HEK293 (cell line): ENCODE measurements around the gene RNF44.
A peak's percentile ranks its signal among the peaks of the same experiment; 100 is the strongest.

Source experiments
- AEBP2 ChIP-seq: fragments of 450-650 bp; formaldehyde crosslinking; IDR thresholded peaks from 2 replicates; pipeline ENCODE4 v1.5.1; 2016; ENCODE audit warnings: missing biosample characterization, missing genetic modification characterization, borderline replicate concordance
- CTCF ChIP-seq: fragments of 450-650 bp; formaldehyde crosslinking; IDR thresholded peaks from 2 replicates; pipeline ENCODE4 v1.5.1; 2016; ENCODE audit warnings: missing biosample characterization, missing genetic modification characterization
- GLIS2 ChIP-seq: fragments of 450-650 bp; formaldehyde crosslinking; IDR thresholded peaks from 2 replicates; pipeline ENCODE4 v1.5.1; 2016; ENCODE audit warnings: missing biosample characterization, missing genetic modification characterization
- KLF1 ChIP-seq: fragments of 450-650 bp; formaldehyde crosslinking; IDR thresholded peaks from 2 replicates; pipeline ENCODE4 v1.5.1; 2016; ENCODE audit warnings: missing biosample characterization, missing genetic modification characterization
- PATZ1 ChIP-seq: fragments of 450-650 bp; formaldehyde crosslinking; IDR thresholded peaks from 2 replicates; pipeline ENCODE4 v1.5.1; 2016; ENCODE audit warnings: missing biosample characterization, missing genetic modification characterization
- PRDM1 ChIP-seq: fragments of 450-650 bp; formaldehyde crosslinking; IDR thresholded peaks from 2 replicates; pipeline ENCODE4; 2016; ENCODE audit warnings: missing biosample characterization, missing genetic modification characterization
- PRDM2 ChIP-seq: fragments of 450-650 bp; formaldehyde crosslinking; IDR thresholded peaks from 2 replicates; pipeline ENCODE4 v1.5.1; 2016; ENCODE audit warnings: missing biosample characterization, missing genetic modification characterization, borderline replicate concordance
- SCRT2 ChIP-seq: fragments of 450-650 bp; formaldehyde crosslinking; IDR thresholded peaks from 2 replicates; pipeline ENCODE4 v1.5.1; 2016; ENCODE audit warnings: missing biosample characterization, missing genetic modification characterization
- WT1 ChIP-seq: fragments of 450-650 bp; formaldehyde crosslinking; IDR thresholded peaks from 2 replicates; pipeline ENCODE4 v1.5.1; 2016; ENCODE audit warnings: missing biosample characterization, missing genetic modification characterization
- YY2 ChIP-seq: fragments of 450-650 bp; formaldehyde crosslinking; IDR thresholded peaks from 2 replicates; pipeline ENCODE4 v1.5.1; 2016; ENCODE audit warnings: missing biosample characterization, missing genetic modification characterization
- ZBTB1 ChIP-seq: fragments of 450-650 bp; formaldehyde crosslinking; IDR thresholded peaks from 2 replicates; pipeline ENCODE4 v1.5.1; 2016; ENCODE audit warnings: missing biosample characterization, missing genetic modification characterization
- ZBTB8A ChIP-seq: fragments of 450-650 bp; formaldehyde crosslinking; IDR thresholded peaks from 2 replicates; pipeline ENCODE4 v1.5.1; 2016; ENCODE audit warnings: missing biosample characterization, missing genetic modification characterization
- ZFP37 ChIP-seq: fragments of 450-650 bp; formaldehyde crosslinking; IDR thresholded peaks from 2 replicates; pipeline ENCODE4 v1.5.1; 2016; ENCODE audit warnings: missing biosample characterization, missing genetic modification characterization
- ZNF140 ChIP-seq: fragments of 450-650 bp; formaldehyde crosslinking; IDR thresholded peaks from 2 replicates; pipeline ENCODE4 v1.5.1; 2016; ENCODE audit warnings: missing biosample characterization, missing genetic modification characterization
- ZNF24 ChIP-seq: fragments of 450-650 bp; formaldehyde crosslinking; IDR thresholded peaks from 2 replicates; pipeline ENCODE4 v1.5.1; 2016; ENCODE audit warnings: missing biosample characterization, missing genetic modification characterization
- ZNF248 ChIP-seq: fragments of 450-650 bp; formaldehyde crosslinking; IDR thresholded peaks from 2 replicates; pipeline ENCODE4 v1.5.1; 2017; ENCODE audit warnings: missing biosample characterization, missing genetic modification characterization
- ZNF266 ChIP-seq: fragments of 450-650 bp; formaldehyde crosslinking; IDR thresholded peaks from 2 replicates; pipeline ENCODE4 v1.5.1; 2016; ENCODE audit warnings: missing biosample characterization, missing genetic modification characterization, low read depth
- ZNF274 ChIP-seq, 2 experiments: fragments of 200-500 bp in 1 of 2; fragments of 450-650 bp in 1 of 2; sonication (Bioruptor generic) in 1 of 2; formaldehyde crosslinking in 1 of 2; IDR thresholded peaks; 2 replicates each; pipeline versions ENCODE4 v1.5.1 to v1.6.1; 2014 to 2016; ENCODE audit warnings: borderline replicate concordance in 1 of 2, inconsistent platforms in 1 of 2, low read length in 1 of 2, missing biosample characterization in 1 of 2, missing genetic modification characterization in 1 of 2
- ZNF394 ChIP-seq: fragments of 450-650 bp; formaldehyde crosslinking; IDR thresholded peaks from 2 replicates; pipeline ENCODE4 v1.5.1; 2016; ENCODE audit warnings: missing biosample characterization, missing genetic modification characterization, mild to moderate bottlenecking, moderate library complexity, borderline replicate concordance
- ZNF555 ChIP-seq: fragments of 450-650 bp; formaldehyde crosslinking; conservative IDR thresholded peaks from 2 replicates; pipeline ENCODE4 v1.5.1; 2017; ENCODE audit warnings: missing biosample characterization, mild to moderate bottlenecking, missing genetic modification characterization, inconsistent platforms
- ZNF558 ChIP-seq: fragments of 450-650 bp; formaldehyde crosslinking; IDR thresholded peaks from 2 replicates; pipeline ENCODE4 v1.5.1; 2016; ENCODE audit warnings: missing biosample characterization, missing genetic modification characterization
- ZNF664 ChIP-seq: fragments of 450-650 bp; formaldehyde crosslinking; IDR thresholded peaks from 2 replicates; pipeline ENCODE4 v1.5.1; 2016; ENCODE audit warnings: missing biosample characterization, missing genetic modification characterization
- ZNF785 ChIP-seq: fragments of 450-650 bp; formaldehyde crosslinking; IDR thresholded peaks from 2 replicates; pipeline ENCODE4 v1.5.1; 2016; ENCODE audit warnings: missing biosample characterization, missing genetic modification characterization
- ZSCAN30 ChIP-seq: fragments of 450-650 bp; IDR thresholded peaks from 2 replicates; pipeline ENCODE4 v1.5.1; 2018; ENCODE audit warnings: missing biosample characterization, mild to moderate bottlenecking, missing genetic modification characterization, moderate library complexity

Gene RNF44

GRCh38 chr5:176537554-176538229, 490 bp upstream of the RNF44 start (continued):
- TF ChIP-seq ZBTB1 (tag by site-specific recombination) (no peak), SCRT2 (tag by site-specific recombination) (peak; percentile 96), YY2 (tag by site-specific recombination) (peak; percentile 30; the same call in 1 of the 2 replicates), PRDM1 (peak; percentile 80), PATZ1 (tag by site-specific recombination) (no peak; the same call in 1 of the 2 replicates), ZNF785 (tag by site-specific recombination) (peak; percentile 79; the same call in 1 of the 2 replicates), ZNF555 (tag by site-specific recombination) (no peak), PRDM2 (tag by site-specific recombination) (no peak), ZNF394 (tag by site-specific recombination) (peak; percentile 40), ZNF248 (tag by site-specific recombination) (no peak), ZFP37 (tag by site-specific recombination) (peak; percentile 77; the same call in 1 of the 2 replicates), WT1 (peak; percentile 45; the same call in 1 of the 2 replicates), ZNF558 (peak; percentile 67; the same call in 1 of the 2 replicates), ZSCAN30 (tag by site-specific recombination) (peak; percentile 82), KLF1 (tag by site-specific recombination) (no peak; the same call in none of the 2 replicates), ZBTB8A (peak; percentile 59), ZNF140 (no peak), ZNF664 (no peak), CTCF (tag by site-specific recombination) (no peak), GLIS2 (tag by site-specific recombination) (peak; percentile 65), ZNF274 (IDR thresholded peaks at IDR 0.05; ENCODE audit: low read length) (no peak), ZNF274 (tag by site-specific recombination; IDR thresholded peaks at IDR 0.05; ENCODE audit: borderline replicate concordance) (no peak), ZNF24 (tag by site-specific recombination) (peak; percentile 71; the same call in 1 of the 2 replicates), ZNF266 (no peak), AEBP2 (no peak)
